ENCODE results near the gene PASK. TPM values are rescaled to one million over a fixed set of nuclear protein-coding genes. Genes with fewer than 3 reads are reported as not detected.

Gene PASK
- total RNA-seq, 4 donors from 2014 or later, result 1.6 to 6.5 (median 4.4) TPM

DNA sequence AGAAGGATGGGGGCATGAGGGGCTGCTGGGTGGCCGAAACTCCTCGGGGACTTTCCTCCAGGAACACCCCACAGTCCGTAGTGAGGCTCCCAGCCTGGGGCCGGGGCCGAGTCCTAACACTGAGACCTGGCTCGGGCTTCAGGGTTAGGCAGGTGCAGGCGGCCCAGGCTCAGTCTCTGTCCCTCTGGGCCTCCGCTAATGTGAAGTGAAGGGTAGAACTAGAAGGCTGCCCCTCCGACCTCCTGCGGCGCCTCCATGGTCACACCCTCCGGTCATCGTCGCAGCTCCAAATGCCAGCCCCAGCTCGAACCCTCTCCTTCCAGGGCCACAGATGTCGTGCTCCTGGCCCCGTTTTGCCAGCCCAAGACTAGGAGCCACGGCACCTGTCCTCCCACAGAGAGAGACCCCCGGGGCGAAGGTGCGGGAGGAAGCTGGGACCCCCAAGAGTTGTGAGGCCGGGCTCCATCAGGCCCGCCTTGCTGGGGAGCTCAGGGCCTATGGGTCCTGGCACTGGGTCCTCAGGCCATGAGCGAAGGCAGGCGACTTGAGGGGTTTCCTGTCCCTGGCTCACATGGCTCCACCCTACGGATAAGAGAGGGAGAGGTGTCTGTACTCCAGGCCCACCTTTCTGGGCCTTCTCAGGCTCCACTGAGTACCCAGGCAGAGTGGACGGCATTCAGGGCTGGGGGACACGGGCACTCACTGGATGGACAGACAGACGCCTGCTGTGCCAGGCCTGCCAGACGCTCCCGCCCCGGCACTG lies 40.0 kb upstream of the PASK start:
- no CpG with 5 or more reads among the region's 32 CpGs for WGBS, 2 donors (ENCODE audit: low coverage in 1 of 2)
- ATAC-seq, result no peak
- H3K4me3 ChIP-seq, result no peak overlapping the region
- peaks cover 15% of the 10 kb centered on the region for H3K27me3 ChIP-seq
- H3K36me3 ChIP-seq, result no peaks in the 10 kb centered on the region
- H3K9me3 ChIP-seq, result no peaks in the 10 kb centered on the region
- TF ChIP-seq POLR2A (IDR thresholded peaks at IDR 0.05) (no peak), EP300 (IDR thresholded peaks at IDR 0.05) (no peak), POLR2AphosphoS5 (IDR thresholded peaks at IDR 0.05) (no peak)
- TF ChIP-seq, protein P1, sequence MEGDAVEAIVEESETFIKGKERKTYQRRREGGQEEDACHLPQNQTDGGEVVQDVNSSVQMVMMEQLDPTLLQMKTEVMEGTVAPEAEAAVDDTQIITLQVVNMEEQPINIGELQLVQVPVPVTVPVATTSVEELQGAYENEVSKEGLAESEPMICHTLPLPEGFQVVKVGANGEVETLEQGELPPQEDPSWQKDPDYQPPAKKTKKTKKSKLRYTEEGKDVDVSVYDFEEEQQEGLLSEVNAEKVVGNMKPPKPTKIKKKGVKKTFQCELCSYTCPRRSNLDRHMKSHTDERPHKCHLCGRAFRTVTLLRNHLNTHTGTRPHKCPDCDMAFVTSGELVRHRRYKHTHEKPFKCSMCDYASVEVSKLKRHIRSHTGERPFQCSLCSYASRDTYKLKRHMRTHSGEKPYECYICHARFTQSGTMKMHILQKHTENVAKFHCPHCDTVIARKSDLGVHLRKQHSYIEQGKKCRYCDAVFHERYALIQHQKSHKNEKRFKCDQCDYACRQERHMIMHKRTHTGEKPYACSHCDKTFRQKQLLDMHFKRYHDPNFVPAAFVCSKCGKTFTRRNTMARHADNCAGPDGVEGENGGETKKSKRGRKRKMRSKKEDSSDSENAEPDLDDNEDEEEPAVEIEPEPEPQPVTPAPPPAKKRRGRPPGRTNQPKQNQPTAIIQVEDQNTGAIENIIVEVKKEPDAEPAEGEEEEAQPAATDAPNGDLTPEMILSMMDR (IDR thresholded peaks at IDR 0.05), result no peak
- no peaks in the 10 kb centered on the region for H3K4me1 ChIP-seq
- H3K27ac ChIP-seq, result no peak overlapping the region

DNA sequence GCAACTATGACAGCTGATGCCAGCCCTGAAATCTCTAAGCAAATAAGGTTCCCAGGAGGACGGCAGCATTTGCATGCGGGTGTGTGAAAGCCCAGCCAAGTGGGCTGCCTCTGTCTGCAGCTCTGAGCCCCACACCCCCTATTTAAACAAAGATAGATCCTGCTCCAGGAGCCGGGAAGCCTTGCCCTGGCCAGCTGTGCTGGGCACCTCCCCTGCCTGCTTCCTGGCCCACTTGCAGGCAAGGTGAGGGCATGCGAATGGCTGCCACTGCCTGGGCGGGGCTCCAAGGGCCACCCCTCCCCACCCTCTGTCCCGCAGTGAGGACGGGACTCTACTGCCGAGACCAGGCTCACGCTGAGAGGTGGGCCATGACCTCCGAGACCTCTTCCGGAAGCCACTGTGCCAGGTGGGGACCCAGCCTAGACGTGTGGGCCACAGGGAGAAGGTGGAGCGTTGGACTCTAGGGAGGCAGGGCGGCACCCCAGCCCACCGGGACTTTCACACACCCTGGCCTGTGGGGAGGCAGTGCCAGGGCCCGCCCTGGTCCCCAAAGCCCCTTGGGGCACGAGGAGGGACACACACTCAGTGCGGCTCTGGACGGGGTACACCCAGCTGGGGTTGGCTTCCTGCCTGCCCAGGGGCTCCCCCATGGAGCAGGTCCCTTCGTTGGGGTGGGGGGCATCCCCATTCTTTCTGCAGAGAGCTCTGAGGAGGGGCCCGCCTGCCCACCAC lies 39.3 kb upstream of the PASK start, which contains the start of gene ANO7:
TSS of gene ANO7 (plus strand) at position 317 of the 732 bp plus-strand sequence. CDS start 1,387 bp downstream, outside the sequence.
- H3K27me3 ChIP-seq, result peaks cover 15% of the 10 kb centered on the region
- 18% methylated on average over 2 of the region's 21 CpGs; no CpG with 5 or more reads in 1 of the 2 donors for whole genome bisulfite sequencing, 2 donors (ENCODE audit: low coverage in 1 of 2)
- H3K4me3 ChIP-seq, result no peak within 1 kb of the TSS
- peaks cover 0 to 5% of the 10 kb centered on the region in 2 donors for H3K36me3 ChIP-seq
- no peak for TF ChIP-seq EP300 (IDR thresholded peaks at IDR 0.05)
- TF ChIP-seq POLR2A (IDR thresholded peaks at IDR 0.05), result no peak
- TF ChIP-seq, protein P1 (IDR thresholded peaks at IDR 0.05), result no peak
- TF ChIP-seq POLR2AphosphoS5 (IDR thresholded peaks at IDR 0.05), result no peak
- no peak for ATAC-seq
- H3K9me3 ChIP-seq, result no peaks in the 10 kb centered on the region
- H3K27ac ChIP-seq, result no peak within 1 kb of the TSS
- no peaks in the 10 kb centered on the region for H3K4me1 ChIP-seq

DNA sequence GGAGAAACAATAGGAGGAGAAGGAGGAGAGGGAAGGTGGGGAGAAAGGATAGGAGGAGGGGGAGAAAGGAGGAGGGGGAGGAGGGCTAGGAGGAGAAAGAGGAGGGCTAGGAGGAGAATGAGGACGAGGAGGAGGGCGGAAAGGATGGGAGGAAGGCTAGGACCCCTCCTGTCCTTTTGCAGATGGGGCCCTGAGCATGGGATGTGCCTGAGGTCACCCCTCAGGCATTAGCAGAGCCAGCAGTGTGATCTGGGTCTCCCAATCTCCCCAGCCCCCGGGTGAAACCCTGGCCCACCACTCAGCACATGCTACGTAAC lies 38.6 kb upstream of the PASK start:
- no peak for TF ChIP-seq EP300 (IDR thresholded peaks at IDR 0.05)
- no peak for ATAC-seq
- 47% methylated on average over 3 to 4 of the region's 4 CpGs for WGBS, 2 donors (ENCODE audit: low coverage in 1 of 2)

DNA sequence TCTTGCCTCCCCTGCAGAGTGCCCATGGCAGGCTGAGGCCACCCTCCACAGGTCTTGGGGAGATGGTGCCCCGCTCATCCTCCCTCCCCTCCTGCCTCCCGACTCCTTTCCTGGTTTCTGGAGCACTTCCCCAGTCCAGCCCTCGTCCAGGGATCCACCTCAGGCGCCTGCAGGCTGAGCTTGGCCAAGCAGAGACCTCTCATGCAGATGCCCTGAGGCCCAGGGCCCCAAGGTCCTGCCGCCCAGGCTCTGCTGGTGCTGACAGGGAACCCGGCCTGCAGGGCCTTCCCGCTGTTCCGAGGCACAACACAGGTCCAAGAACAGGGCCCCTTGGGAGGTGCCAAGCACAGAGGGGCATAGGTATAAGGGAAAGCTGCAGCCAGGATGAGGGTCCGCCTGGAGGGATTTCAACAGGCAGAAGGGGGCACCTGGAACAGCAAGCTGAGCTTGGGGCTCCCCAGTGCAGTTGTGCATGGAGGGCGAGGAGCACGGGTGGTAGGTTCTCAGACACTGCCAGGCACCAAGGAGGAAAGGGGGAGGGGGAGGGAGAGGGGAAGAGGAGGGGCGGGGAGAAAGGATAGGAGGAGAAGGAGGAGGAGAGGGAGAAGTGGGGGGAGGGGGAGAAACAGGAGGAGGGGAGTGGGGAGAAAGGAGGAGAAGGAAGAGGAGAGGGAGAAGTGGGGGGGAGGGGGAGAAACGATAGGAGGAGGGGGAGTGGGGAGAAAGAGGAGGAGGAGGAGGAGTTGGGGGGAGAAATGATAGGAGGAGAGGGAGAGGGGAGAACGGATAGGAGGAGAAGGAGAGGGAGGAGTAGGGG lies 38.0 kb upstream of the PASK start:
- Histone ChIP-seq H3K9me3 (no peaks in the 10 kb centered on the region), H3K27me3 (peaks cover 15% of the 10 kb centered on the region), H3K4me1 (no peaks in the 10 kb centered on the region), H3K27ac (no peak overlapping the region), H3K36me3 (peaks cover 0 to 17% of the 10 kb centered on the region in 2 donors), H3K4me3 (no peak overlapping the region)
- ATAC-seq, result no peak
- WGBS, 2 donors (ENCODE audit: low coverage in 1 of 2), result 0 to 7% methylated on average over 1 to 2 of the region's 14 CpGs
- TF ChIP-seq, protein P1 (IDR thresholded peaks at IDR 0.05), result no peak
- no peak for TF ChIP-seq POLR2A (IDR thresholded peaks at IDR 0.05)
- TF ChIP-seq EP300 (IDR thresholded peaks at IDR 0.05), result no peak
- TF ChIP-seq POLR2AphosphoS5 (IDR thresholded peaks at IDR 0.05), result no peak

More for the DNA sequence above, 38.6 kb upstream of the PASK start:
- H3K4me1 ChIP-seq, result no peaks in the 10 kb centered on the region
- H3K27ac ChIP-seq, result no peak overlapping the region
- H3K9me3 ChIP-seq, result no peaks in the 10 kb centered on the region
- no peak overlapping the region for H3K4me3 ChIP-seq
- H3K27me3 ChIP-seq, result peaks cover 15% of the 10 kb centered on the region
- H3K36me3 ChIP-seq, result peaks cover 0 to 11% of the 10 kb centered on the region in 2 donors

DNA sequence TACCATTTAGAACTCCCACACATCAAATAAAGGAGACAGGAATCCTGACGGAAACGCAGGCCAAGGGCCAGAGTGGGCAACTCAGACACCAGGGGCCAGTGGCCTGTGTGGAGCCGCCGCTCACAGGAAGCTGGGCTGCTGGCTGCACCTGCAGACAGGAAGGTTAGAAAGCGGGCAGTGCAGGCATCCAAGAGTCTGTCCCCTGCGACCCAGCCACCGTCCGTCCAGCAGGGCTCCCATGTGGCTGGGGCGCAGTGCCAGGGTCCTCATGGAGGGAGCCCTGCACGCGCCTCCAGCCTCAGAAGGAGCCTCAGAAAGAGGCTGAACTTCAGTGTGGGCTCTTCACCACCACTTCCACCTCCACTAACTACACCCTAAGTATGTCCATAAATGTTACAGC lies 36.7 kb upstream of the PASK start:
- peaks cover 15% of the 10 kb centered on the region for H3K27me3 ChIP-seq
- H3K36me3 ChIP-seq, result peaks cover 0 to 30% of the 10 kb centered on the region in 2 donors
- H3K9me3 ChIP-seq, result no peaks in the 10 kb centered on the region
- H3K4me3 ChIP-seq, result no peak overlapping the region
- no peak overlapping the region for H3K27ac ChIP-seq
- ATAC-seq, result no peak
- TF ChIP-seq POLR2A (IDR thresholded peaks at IDR 0.05), result no peak
- no peak for TF ChIP-seq EP300 (IDR thresholded peaks at IDR 0.05)
- TF ChIP-seq, protein P1 (IDR thresholded peaks at IDR 0.05), result no peak
- TF ChIP-seq POLR2AphosphoS5 (IDR thresholded peaks at IDR 0.05), result no peak
- 36% methylated on average over 2 of the region's 11 CpGs; no CpG with 5 or more reads in 1 of the 2 donors for WGBS, 2 donors (ENCODE audit: low coverage in 1 of 2)
- H3K4me1 ChIP-seq, result no peaks in the 10 kb centered on the region

All from gastroesophageal sphincter (tissue), 4 donors.